22Rv1 (cell line): ENCODE results near the gene BRDT.

ENCODE experiments used
- H3K27ac ChIP-seq: fragments of 450-650 bp; 2 replicates; pipeline ENCODE4 v1.5.1; 2017
- ZFX ChIP-seq: fragments of 450-650 bp; IDR thresholded peaks from 2 replicates; pipeline ENCODE4 v1.6.1; 2017; ENCODE audit warnings: antibody characterized with exemption, borderline replicate concordance
- TF ChIP-seq, protein P1 (sequence below): fragments of 450-650 bp; IDR thresholded peaks from 2 replicates; pipeline ENCODE4 v1.5.1; 2017; ENCODE audit warnings: mild to moderate bottlenecking

BRDT gene

GRCh38 chr1:91949356-91949699 lies at the start of gene BRDT:
Gene BRDT, plus strand, starts transcription at chr1:91949401. Its CDS starts 13,354 bp downstream, at chr1:91962755.
- no peak for TF ChIP-seq ZFX
- TF ChIP-seq, protein P1, sequence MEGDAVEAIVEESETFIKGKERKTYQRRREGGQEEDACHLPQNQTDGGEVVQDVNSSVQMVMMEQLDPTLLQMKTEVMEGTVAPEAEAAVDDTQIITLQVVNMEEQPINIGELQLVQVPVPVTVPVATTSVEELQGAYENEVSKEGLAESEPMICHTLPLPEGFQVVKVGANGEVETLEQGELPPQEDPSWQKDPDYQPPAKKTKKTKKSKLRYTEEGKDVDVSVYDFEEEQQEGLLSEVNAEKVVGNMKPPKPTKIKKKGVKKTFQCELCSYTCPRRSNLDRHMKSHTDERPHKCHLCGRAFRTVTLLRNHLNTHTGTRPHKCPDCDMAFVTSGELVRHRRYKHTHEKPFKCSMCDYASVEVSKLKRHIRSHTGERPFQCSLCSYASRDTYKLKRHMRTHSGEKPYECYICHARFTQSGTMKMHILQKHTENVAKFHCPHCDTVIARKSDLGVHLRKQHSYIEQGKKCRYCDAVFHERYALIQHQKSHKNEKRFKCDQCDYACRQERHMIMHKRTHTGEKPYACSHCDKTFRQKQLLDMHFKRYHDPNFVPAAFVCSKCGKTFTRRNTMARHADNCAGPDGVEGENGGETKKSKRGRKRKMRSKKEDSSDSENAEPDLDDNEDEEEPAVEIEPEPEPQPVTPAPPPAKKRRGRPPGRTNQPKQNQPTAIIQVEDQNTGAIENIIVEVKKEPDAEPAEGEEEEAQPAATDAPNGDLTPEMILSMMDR = no peak
- H3K27ac ChIP-seq = no peak within 1 kb of the TSS

- no peak overlapping the region for H3K27ac ChIP-seq
- TF ChIP-seq ZFX = no peak
- TF ChIP-seq, protein P1 = no peak
Measured at GRCh38 chr1:91900562-91900961, 48.6 kb upstream of the BRDT start.

GRCh38 chr1:91901231-91901630 lies 48.0 kb upstream of the BRDT start:
- TF ChIP-seq, protein P1 = no peak
- TF ChIP-seq ZFX = no peak
- no peak overlapping the region for H3K27ac ChIP-seq

GRCh38 chr1:91912266-91912665 lies 36.9 kb upstream of the BRDT start:
- TF ChIP-seq, protein P1 = no peak
- no peak for TF ChIP-seq ZFX
- no peak overlapping the region for H3K27ac ChIP-seq

DNA sequence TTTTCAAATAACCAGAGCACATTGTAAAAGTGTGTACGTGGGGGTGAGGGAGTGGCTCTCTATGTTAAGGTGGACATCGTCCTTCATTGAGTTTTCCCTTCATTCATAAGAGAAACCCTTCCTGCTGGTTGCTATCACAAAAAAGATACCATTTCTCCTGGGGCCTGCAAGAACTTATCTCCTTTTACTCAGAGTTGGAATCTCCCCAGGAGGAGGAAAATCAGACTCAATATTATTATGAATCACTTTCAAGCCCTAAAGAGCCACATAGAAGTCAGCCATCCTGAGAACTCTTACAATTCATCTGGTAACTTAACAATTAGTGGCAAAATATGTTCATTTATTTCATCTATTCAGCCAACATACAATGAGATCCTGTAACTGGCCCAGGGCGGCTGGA lies 36.2 kb upstream of the BRDT start:
- TF ChIP-seq, protein P1 = no peak
- TF ChIP-seq ZFX = no peak
- no peak overlapping the region for H3K27ac ChIP-seq

GRCh38 chr1:91916046-91916445 lies 33.2 kb upstream of the BRDT start:
- H3K27ac ChIP-seq = no peak overlapping the region
- TF ChIP-seq ZFX = no peak
- TF ChIP-seq, protein P1 = no peak

DNA sequence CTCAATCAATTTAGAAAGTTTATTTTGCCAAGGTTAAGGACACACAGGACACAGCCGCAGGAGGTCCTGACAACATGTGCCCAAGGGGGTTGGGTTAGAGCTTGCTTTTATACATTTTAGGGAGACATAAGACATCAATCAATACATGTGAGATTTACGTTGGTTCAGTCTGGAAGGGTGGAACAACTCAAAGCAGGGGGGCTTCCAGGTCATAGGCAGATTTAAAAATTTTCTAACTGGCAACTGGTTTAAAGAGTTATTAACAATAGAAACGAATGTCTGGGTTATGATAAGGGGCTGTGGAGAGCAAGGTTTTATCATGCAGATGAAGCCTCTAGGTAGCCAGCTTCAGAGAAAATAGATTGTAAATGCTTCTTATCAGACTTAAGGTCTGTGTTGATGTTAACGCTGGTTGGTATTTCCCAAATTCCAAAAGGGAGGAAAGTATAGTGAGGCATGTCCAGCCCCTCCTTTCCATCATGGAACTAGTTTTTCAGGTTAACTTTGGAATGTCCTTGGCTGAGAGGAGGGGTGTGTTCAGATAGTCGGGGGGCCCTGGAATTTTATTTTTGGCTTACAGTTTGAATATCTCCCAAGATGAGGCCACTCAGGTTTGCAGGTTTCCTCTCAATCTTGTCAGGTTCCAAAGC lies 32.3 kb upstream of the BRDT start:
- H3K27ac ChIP-seq = no peak overlapping the region
- TF ChIP-seq ZFX = no peak
- TF ChIP-seq, protein P1 = no peak
